ENCODE data around the gene TBC1D13. TPM values are rescaled to one million over a fixed set of nuclear protein-coding genes. Genes with fewer than 3 reads are reported as not detected.
A peak's percentile ranks its signal among the peaks of the same experiment; 100 is the strongest.

TBC1D13 gene
- total and polyA plus RNA-seq, 2 of the 13 experiments (the other 11 are each of a cell fraction or from before 2014, with no cell fraction given) = 17.9 to 19.7 TPM

GRCh38 chr9:128771745-128772519, 15.1 kb upstream of the TBC1D13 start, which contains the start of gene ZER1 (continued):
- TF ChIP-seq MTA3 (CRISPR knock-in tag; IDR thresholded peaks at IDR 0.05) (no peak), ZNF547 (CRISPR knock-in tag; IDR thresholded peaks at IDR 0.05) (peak; percentile 95), THAP9 (CRISPR knock-in tag; IDR thresholded peaks at IDR 0.05; ENCODE audit: borderline replicate concordance) (peak; percentile 83; the same call in 1 of the 2 replicates), SMAD3 (CRISPR knock-in tag; IDR thresholded peaks at IDR 0.05) (peak; percentile 70), ZNF569 (CRISPR knock-in tag; IDR thresholded peaks at IDR 0.05; ENCODE audit: borderline replicate concordance) (no peak), SATB2 (CRISPR knock-in tag; IDR thresholded peaks at IDR 0.05) (no peak), ZNF782 (CRISPR knock-in tag; IDR thresholded peaks at IDR 0.05; ENCODE audit: borderline replicate concordance) (no peak), AGO2 (optimal IDR thresholded peaks at IDR 0.05; ENCODE audit: low read depth, low read length) (no peak), ZNF432 (CRISPR knock-in tag; IDR thresholded peaks at IDR 0.05; ENCODE audit: borderline replicate concordance) (no peak), ONECUT2 (CRISPR knock-in tag; IDR thresholded peaks at IDR 0.05) (no peak), ARNT2 (CRISPR knock-in tag; IDR thresholded peaks at IDR 0.05; ENCODE audit: low read depth) (peak; percentile 80; the same call in 1 of the 2 replicates), ZFP62 (CRISPR knock-in tag; IDR thresholded peaks at IDR 0.05) (no peak), ZNF264 (CRISPR knock-in tag; IDR thresholded peaks at IDR 0.05) (0 out of 2 replicates have a peak, but pooled peaks have one; percentile 32)
- TF ChIP-seq, protein P1, sequence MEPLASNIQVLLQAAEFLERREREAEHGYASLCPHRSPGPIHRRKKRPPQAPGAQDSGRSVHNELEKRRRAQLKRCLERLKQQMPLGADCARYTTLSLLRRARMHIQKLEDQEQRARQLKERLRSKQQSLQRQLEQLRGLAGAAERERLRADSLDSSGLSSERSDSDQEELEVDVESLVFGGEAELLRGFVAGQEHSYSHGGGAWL (CRISPR knock-in tag; IDR thresholded peaks at IDR 0.05) = peak; percentile 86
- TF ChIP-seq, protein P2, sequence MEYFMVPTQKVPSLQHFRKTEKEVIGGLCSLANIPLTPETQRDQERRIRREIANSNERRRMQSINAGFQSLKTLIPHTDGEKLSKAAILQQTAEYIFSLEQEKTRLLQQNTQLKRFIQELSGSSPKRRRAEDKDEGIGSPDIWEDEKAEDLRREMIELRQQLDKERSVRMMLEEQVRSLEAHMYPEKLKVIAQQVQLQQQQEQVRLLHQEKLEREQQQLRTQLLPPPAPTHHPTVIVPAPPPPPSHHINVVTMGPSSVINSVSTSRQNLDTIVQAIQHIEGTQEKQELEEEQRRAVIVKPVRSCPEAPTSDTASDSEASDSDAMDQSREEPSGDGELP (IDR thresholded peaks at IDR 0.05; ENCODE audit: borderline replicate concordance, low read depth) = peak; percentile 39; the same call in 1 of the 2 replicates
- TF ChIP-seq, protein P3, sequence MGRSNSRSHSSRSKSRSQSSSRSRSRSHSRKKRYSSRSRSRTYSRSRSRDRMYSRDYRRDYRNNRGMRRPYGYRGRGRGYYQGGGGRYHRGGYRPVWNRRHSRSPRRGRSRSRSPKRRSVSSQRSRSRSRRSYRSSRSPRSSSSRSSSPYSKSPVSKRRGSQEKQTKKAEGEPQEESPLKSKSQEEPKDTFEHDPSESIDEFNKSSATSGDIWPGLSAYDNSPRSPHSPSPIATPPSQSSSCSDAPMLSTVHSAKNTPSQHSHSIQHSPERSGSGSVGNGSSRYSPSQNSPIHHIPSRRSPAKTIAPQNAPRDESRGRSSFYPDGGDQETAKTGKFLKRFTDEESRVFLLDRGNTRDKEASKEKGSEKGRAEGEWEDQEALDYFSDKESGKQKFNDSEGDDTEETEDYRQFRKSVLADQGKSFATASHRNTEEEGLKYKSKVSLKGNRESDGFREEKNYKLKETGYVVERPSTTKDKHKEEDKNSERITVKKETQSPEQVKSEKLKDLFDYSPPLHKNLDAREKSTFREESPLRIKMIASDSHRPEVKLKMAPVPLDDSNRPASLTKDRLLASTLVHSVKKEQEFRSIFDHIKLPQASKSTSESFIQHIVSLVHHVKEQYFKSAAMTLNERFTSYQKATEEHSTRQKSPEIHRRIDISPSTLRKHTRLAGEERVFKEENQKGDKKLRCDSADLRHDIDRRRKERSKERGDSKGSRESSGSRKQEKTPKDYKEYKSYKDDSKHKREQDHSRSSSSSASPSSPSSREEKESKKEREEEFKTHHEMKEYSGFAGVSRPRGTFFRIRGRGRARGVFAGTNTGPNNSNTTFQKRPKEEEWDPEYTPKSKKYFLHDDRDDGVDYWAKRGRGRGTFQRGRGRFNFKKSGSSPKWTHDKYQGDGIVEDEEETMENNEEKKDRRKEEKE (IDR thresholded peaks at IDR 0.05) = no peak
- TF ChIP-seq, protein P4, sequence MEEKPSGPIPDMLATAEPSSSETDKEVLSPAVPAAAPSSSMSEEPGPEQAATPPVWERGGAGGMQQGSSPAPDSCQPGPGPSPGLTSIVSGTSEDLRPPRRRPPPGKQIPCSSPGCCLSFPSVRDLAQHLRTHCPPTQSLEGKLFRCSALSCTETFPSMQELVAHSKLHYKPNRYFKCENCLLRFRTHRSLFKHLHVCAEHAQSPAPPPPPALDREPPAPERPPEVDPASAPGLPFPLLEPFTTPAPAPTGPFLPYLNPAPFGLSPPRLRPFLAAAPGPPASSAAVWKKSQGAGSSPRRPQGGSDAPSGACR (CRISPR knock-in tag; IDR thresholded peaks at IDR 0.05) = peak; percentile 98
- TF ChIP-seq, protein P5, sequence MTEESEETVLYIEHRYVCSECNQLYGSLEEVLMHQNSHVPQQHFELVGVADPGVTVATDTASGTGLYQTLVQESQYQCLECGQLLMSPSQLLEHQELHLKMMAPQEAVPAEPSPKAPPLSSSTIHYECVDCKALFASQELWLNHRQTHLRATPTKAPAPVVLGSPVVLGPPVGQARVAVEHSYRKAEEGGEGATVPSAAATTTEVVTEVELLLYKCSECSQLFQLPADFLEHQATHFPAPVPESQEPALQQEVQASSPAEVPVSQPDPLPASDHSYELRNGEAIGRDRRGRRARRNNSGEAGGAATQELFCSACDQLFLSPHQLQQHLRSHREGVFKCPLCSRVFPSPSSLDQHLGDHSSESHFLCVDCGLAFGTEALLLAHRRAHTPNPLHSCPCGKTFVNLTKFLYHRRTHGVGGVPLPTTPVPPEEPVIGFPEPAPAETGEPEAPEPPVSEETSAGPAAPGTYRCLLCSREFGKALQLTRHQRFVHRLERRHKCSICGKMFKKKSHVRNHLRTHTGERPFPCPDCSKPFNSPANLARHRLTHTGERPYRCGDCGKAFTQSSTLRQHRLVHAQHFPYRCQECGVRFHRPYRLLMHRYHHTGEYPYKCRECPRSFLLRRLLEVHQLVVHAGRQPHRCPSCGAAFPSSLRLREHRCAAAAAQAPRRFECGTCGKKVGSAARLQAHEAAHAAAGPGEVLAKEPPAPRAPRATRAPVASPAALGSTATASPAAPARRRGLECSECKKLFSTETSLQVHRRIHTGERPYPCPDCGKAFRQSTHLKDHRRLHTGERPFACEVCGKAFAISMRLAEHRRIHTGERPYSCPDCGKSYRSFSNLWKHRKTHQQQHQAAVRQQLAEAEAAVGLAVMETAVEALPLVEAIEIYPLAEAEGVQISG (CRISPR knock-in tag; IDR thresholded peaks at IDR 0.05) = peak; percentile 94
